Effector CD4-positive, alpha-beta T cell (primary cell): Measurements from ENCODE around the gene SRPRB.
"Not testable (repeated sequence)": the region's sequence is repeated elsewhere in the genome, so short reads cannot be mapped to it uniquely, and the experiment has no call there.

ENCODE experiments used
- DNase-seq: peaks from one replicate; pipeline ENCODE4 v3.0.0-alpha.2; 2020

The SRPRB gene

DNA sequence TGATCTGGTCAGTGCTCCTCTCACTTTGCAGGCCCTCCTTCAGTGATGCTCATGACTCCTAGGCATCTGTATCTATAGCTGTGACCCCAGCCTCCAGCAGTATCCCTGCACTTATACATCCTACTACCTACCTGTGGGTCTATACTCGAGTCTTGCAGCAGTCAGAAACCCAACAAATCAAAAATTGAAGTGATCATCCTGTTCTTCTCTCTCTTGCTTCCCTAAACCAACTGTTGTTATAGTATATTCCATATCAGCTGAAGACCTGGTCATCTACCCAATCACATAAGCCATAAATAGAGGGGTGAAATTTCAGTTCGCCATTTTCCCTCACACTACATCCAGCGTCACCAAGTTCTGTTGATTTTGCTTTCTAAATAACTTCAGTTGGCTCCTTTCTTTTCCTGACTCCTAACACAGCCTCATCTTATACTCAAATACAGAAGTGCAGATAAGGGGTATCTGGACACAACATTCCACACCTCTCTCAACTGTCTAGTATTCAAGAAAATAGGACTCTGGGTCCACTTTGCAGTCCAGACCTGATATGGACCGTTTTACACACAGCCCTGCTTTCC lies 25.9 kb upstream of the SRPRB start:
- DNase-seq = no peak

DNA sequence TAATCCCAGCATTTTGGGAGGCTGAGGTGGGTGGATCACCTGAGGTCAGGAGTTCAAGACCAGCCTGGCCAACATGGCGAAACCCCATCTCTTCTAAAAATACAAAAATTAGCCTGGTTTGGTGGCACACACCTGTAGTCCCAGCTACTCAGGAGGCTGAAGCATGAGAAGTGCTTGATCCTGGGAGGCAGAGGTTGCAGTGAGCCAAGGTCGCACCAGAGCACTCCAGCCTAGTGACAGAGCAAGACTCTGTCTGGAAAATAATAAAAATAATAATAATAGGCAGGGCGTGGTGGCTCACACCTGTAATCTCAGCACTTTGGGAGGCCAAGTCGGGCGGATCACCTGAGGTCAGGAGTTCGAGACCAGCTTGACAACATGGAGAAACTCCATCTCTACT lies 24.9 kb upstream of the SRPRB start:
- not testable (repeated sequence) for DNase-seq

DNA sequence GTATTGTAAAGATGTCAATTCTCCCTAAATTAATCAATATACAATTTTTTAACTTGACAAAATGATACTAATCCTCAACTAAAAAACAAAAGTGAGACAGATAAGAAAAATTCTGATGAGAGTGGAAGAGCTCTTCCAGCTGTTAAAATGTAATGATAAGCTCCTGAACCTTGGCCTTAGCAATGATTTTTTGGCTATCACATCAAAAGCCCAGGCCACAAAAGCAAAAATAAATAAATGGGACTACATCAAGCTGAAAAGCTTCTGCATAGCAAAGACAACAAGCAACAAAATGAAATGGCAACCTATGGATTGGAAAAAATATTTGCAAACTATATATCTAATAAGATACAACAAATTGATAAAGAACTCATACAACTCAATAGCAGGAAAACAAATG lies 24.0 kb upstream of the SRPRB start:
- no peak for DNase-seq

- no peak for DNase-seq
Measured at GRCh38 chr3:133782454-133782853, 23.2 kb upstream of the SRPRB start.

GRCh38 chr3:133783762-133784161 lies 21.9 kb upstream of the SRPRB start:
- DNase-seq = no peak

- no peak for DNase-seq
Measured at GRCh38 chr3:133788024-133788423, 17.6 kb upstream of the SRPRB start.

DNA sequence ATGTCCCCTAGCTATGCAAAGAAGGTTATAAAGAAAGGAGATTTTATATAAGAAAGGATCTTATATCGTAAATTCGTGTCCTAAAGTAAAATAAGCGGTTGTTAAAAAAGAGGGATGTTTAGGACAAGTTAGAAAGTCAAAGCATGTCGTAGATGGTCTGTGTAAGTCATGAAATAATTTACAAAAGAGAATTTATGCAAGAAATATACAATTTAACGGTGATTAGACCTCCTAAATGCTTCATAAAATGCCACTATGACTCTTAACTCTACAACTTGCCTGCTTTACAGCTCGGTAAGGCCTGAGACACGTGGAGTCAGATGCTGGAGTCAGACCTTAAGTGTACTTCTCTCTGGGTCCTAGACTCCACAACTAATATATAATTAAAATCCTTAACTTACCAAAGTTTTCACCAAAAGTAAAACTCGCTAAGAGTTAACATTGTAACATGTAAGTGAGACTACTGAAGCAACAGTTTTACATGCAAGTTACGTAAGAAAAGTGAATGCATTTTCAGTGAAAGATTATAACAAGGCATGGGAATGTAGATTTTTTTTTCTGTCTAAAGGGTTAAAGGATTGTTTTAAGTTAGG lies 13.3 kb upstream of the SRPRB start:
- no peak for DNase-seq

DNA sequence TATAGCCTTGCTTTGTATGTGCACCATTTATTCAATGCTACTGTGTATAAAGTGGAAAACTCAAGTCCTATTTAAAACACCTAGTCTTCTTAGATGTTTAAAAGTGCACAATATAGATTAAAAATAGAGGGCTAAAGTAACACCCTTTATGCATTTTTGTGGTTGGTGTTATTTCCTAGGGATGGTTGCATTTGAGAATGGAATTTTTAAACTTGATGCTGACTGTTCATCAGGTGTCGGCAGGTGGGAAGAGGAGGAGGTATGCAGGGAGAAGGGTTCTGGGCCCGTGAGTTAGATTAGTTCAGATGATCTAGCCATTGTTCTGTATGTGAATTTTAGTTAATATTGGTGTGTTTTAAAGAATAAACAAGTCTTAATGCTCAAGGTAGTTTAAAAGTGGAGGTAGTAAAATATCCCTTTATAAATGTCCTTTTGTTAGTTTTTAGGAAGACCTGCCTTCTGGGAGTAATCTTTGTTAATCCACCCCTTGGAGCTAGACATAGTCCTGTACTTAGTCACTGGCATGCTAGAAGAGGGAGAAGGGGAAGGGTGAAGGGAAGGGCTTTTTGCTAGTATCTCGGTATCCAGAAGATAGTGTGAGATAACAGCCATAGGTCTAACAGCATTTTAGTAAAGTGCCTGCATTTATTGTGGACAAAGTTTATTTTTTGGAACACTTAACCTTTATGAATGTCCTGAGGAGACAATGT lies 8.1 kb upstream of the SRPRB start:
- no peak for DNase-seq

GRCh38 chr3:133799794-133800585 lies 5.6 kb upstream of the SRPRB start:
- no peak for DNase-seq

GRCh38 chr3:133803469-133803868 lies 2.1 kb upstream of the SRPRB start:
- no peak for DNase-seq

DNA sequence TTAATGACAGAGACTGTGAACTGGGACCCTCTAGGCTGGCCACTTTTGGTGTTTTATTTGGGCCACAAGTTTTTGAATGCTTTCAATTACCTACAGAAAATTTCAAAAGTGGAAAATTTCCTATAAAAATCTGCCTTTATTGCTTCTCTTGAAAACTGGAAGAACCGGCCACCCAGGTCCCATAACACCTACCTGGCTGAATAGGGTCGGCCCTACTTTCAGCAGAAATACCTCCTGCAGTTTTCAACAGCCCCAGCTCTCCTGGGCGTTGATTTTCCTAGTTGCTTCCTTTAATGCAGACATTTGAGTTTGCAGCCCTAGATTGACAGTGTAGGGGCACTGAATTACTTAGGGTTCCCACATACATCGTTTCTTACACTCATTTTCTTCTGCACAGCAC lies 719 bp upstream of the SRPRB start:
- DNase-seq = no peak

DNA sequence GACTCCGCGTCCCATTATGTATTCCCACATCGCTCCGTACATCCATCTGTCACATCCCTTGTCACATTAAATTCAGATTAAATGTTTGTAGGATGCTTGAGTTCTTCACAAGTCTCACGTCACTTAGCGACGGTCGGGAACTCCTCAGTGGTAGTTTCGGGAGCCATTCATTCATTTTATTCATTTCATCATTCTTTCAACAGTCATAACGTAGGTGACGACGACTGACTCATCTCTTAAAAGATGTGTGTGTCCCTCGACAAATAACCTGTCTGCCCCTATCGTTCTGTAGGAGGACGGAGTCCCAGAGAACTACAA lies 272 bp upstream of the SRPRB start:
- no peak for DNase-seq

- DNase-seq = no peak
Measured at GRCh38 chr3:133812872-133813271, 7.3 kb downstream of the SRPRB start.

- no peak for DNase-seq
Measured at GRCh38 chr3:133815386-133815785, 9.8 kb downstream of the SRPRB start.

DNA sequence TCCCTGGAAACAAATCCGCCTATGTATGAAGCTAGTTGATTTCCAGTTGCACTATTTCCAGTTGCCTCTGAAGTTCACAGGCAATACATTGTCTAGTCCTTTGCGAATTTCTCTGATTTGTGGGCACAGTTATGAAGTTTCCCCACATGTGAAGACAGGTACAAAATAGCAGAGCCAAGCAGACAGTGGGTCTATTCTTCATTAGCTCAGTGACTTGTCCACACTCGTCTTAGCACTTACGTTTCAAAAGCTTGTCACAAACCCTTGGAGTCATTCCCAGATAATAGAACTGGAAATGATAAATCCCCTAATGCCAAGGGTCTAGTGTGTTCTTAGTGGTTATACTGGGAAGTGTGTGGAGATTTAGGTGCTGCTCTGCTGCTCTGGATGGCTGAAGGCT lies 14.5 kb downstream of the SRPRB start:
- DNase-seq = no peak

DNA sequence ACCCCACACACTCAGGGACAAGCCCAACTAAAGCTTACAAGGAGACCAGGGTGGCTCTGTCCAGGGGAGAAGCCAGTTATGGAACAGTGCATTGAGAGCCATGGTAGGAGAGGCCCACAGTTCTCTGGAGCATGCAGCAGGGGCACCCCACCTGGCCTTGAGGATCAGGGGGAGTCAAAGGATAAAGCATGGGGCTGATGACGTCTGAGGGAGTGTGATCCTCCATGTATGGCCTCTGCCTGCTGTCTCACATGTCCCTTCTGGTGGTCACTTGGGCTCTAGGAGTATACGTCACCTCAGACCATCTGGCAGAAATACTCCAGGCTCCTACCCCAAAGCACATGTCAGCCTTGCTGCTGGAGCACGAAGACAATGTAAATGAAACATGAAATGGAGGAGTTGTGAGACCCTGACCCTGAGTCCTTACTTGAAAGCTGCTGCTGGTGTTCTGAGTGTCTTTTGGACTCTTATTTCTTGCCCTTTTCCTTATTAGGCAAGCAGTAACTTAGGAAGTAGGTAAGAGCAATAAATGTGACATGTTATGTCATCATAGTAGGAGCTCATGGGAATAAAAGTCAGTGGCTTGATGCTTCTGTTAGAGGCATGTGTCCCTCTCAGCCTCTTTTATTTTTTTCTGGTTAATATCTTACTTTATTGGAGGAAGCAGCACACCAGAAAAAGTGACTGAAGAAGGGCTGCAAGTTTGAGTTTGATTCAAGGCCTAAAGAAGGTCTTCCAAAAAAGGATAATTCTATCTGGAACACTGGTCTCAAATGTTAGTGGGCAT lies 15.5 kb downstream of the SRPRB start:
- no peak for DNase-seq

GRCh38 chr3:133821767-133822638 lies 16.4 kb downstream of the SRPRB start:
- no peak for DNase-seq

DNA sequence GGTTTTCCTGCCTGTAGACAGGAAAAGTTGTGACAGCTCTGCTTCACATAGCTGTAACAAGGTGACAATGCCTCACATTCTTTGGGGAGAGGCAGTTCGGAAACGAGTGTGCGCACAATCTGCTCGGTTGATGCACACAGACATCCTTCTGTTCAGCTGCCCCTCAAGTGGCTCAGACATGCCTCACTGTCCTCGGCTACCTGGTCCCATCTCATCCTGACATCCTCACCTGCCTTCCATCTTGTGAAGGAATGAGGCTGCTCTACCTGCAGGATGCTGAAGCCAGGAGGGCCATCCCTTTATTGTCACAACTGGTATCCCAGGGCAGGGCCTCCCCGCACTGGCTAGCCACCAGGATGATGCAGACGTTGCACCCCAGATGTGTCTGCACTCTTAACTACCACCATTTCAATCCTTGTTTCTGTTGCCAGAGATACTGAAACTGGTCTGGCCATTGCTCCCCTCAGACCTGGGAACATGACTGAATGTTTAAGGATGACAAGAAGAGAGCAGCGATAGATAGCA lies 19.4 kb downstream of the SRPRB start:
- no peak for DNase-seq

DNA sequence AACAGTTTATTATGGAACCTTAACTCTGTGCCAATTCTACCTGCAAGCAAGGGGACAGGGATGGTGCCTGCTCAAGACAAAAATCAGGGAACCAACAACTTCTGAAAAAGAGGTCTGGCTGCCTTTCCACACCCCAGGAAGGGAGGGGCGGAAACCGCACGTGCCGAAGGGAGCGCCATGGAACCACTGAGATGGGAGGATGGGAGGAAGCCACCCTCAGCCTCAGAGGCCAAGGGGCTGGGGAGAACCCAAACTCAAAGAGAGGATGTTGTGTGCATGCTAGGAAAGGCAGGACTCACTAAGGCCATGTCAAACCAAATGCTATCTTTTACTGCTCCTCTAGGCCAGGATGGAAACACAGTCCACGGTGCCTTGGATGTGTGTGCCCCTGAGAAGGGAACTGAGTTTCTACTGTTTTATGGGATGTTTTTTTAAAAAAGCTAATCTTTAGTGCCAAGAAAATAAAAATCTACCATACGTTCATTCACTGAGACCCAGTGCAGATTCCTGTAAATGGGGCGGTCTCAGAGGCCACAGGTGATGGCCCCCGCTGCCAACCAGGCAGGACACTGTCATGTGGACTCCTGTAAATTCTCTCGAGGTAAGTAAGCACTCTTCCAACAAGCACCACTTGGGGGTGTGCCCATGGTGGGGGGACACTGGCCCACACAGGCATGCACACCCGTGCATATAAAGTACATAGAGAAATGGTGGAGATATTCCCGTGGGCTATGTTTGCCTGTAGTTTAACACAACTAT lies 20.5 kb downstream of the SRPRB start:
- DNase-seq = no peak

DNA sequence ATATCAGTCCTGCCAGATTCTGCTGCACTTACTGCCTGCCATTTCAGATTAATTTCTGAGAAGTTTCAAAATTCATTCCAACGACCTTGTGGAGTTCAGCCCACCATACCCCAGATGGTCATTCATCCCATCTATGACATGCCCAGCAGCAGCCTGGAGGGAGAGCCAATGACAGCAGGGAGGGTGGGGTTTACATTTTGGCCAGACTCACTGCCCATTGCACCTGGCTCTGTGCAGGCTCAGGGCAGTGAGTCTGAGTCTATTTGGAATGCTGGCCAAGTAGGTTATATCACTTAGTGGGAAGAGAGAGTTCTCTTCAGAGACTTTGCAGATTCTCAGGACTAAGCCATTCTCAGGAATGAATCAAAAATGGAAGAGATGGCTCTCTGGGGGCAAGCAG lies 21.5 kb downstream of the SRPRB start:
- DNase-seq = no peak

DNA sequence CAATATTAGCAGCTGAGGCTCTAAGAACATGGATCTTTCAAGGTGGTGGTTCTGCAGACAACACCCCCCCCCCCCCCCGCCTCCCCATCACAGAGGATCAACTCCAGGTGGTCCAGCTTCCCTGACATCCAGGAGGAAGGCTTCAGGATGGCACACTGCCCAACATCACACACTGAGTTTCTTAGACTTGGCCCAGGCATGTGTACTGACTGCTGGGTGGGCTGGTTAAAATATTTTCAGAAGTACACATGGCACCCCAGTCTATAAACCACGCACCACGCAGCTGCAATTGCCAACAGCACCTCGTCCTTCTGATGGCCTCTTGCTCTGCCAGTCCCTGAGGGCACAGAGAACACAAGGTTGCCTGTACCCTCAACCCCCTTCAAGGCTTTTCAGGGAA lies 22.1 kb downstream of the SRPRB start:
- no peak for DNase-seq
